Activated naive CD8-positive, alpha-beta T cell treated with anti-CD3 and anti-CD28 coated beads, Interleukin-2, amount 10 ng/mL, durations not matched to agents 7 days and 5 days (primary cell): ENCODE data around the gene ATP8B2. TPM values are rescaled to one million over a fixed set of nuclear protein-coding genes. Genes with fewer than 3 reads are reported as not detected.
A peak's percentile ranks its signal among the peaks of the same experiment; 100 is the strongest.
"Not testable (repeated sequence)": the region's sequence is repeated elsewhere in the genome, so short reads cannot be mapped to it uniquely, and the experiment has no call there.

ENCODE experiments used
- ATAC-seq: fragments of 150-1000 bp; cut with Tn5 transposase; one replicate; pipeline ENCODE4 v1.10.0; 2021; ENCODE audit warnings: low read depth, moderate library complexity
- POLR2A ChIA-PET: fragments of 350-600 bp; sonication (Branson Sonifier 250); formaldehyde crosslinking; loops from one replicate; lab custom pipeline; 2021; ENCODE audit warnings: antibody characterized with exemption; lab: Charles Lee
- DNase-seq: peaks from one replicate; pipeline ENCODE4 v3.0.0; 2021
- H3K27ac Mint-ChIP-seq: one replicate; pipeline ENCODE4 v1.8.0; 2022; ENCODE audit warnings: mild to moderate bottlenecking, mixed read lengths
- H3K27me3 Mint-ChIP-seq: one replicate; pipeline ENCODE4 v1.8.0; 2022; ENCODE audit warnings: mild to moderate bottlenecking, moderate library complexity, mixed read lengths
- H3K36me3 Mint-ChIP-seq: one replicate; pipeline ENCODE4 v1.8.0; 2021; ENCODE audit warnings: mild to moderate bottlenecking, mixed read lengths
- H3K4me1 Mint-ChIP-seq: one replicate; pipeline ENCODE4 v1.8.0; 2021; ENCODE audit warnings: mixed read lengths
- H3K4me3 Mint-ChIP-seq: one replicate; pipeline ENCODE4 v1.8.0; 2022; ENCODE audit warnings: mild to moderate bottlenecking, moderate library complexity, mixed read lengths
- H3K9me3 Mint-ChIP-seq: one replicate; pipeline ENCODE4 v1.8.0; 2021; ENCODE audit warnings: mixed read lengths
- total RNA-seq, 2 experiments: library from RNA; stranded (reverse); gene quantifications; one replicate each; pipeline ENCODE4 v1.2.3, GENCODE V29; 2021

Gene ATP8B2
- total RNA-seq, 2 experiments from 2014 or later: 91.2 to 95.4 TPM

GRCh38 chr1:154360288-154360687 lies 35.0 kb downstream of the ATP8B2 start:
- peaks cover 1% of the 10 kb centered on the region for H3K9me3 Mint-ChIP-seq

DNA sequence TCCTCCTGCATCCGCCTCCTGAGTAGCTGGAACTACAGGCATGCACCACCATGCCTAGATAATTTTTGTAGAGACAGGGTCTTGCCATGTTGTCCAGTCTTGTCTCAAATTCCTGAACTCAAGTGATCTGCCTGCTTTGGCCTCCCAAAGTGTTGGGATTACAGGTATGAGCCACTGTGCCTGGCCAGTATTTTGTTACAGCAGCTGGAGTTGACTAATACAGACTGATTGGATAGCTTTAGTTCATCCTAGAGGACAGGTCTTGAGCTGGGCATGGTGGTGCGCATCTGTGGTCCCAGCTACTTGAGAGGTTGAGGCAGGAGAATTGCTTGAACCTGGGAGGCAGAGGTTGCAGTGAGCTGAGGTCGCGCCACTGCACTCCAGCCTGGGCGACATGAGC lies 35.6 kb downstream of the ATP8B2 start:
- H3K4me3 Mint-ChIP-seq, DNase-seq, H3K27ac Mint-ChIP-seq, H3K27me3 Mint-ChIP-seq, H3K4me1 Mint-ChIP-seq, H3K36me3 Mint-ChIP-seq, H3K9me3 Mint-ChIP-seq, ATAC-seq: not testable (repeated sequence)
- POLR2A ChIA-PET: interaction anchor here (0.6 kb wide), 1 partner anchor 304 kb away, joined by 3 read pairs; no protein-coding TSS in a partner anchor

More at GRCh38 chr1:154360288-154360687, 35.0 kb downstream of the ATP8B2 start:
- Mint-ChIP-seq H3K4me3 (no peak overlapping the region), H3K27me3 (peaks cover 6% of the 10 kb centered on the region), H3K4me1 (no peaks in the 10 kb centered on the region), H3K27ac (no peak overlapping the region), H3K36me3 (no peaks in the 10 kb centered on the region)
- no peak for DNase-seq
- ATAC-seq: no peak
- POLR2A ChIA-PET: no interaction called here

DNA sequence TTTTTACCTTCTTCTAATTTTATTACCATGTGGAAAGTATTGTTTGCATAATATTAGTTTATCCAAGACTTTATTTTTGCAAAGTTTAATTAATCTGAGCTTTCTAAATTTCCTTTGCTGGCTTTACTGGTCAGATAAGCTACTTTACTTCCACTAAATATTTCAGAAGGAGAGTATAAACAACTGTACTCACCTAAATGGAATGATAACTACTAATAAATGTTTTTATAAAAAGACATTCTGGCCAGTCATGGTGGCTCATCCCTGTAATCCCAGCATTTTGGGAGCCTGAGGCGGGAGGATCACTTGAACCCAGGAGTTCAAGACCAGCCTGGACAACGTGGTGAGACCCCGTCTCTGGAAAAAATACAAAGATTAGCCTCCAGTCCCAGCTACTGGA lies 36.0 kb downstream of the ATP8B2 start:
- Mint-ChIP-seq H3K27ac (no peak overlapping the region), H3K36me3 (no peaks in the 10 kb centered on the region), H3K27me3 (peaks cover 6% of the 10 kb centered on the region), H3K4me1 (no peaks in the 10 kb centered on the region), H3K4me3 (no peak overlapping the region), H3K9me3 (peaks cover 1% of the 10 kb centered on the region)
- ATAC-seq (no peak), DNase-seq (no peak)
- POLR2A ChIA-PET: interaction anchor here (0.6 kb wide), 1 partner anchor 304 kb away, joined by 3 read pairs; no protein-coding TSS in a partner anchor

- ATAC-seq (no peak), DNase-seq (no peak)
- no peaks in the 10 kb centered on the region for H3K36me3 Mint-ChIP-seq
- no peak overlapping the region for H3K27ac Mint-ChIP-seq
- H3K9me3 Mint-ChIP-seq: no peaks in the 10 kb centered on the region
- H3K27me3 Mint-ChIP-seq: no peaks in the 10 kb centered on the region
- no peak overlapping the region for H3K4me3 Mint-ChIP-seq
- POLR2A ChIA-PET: no interaction called here
- H3K4me1 Mint-ChIP-seq: peaks cover 8% of the 10 kb centered on the region
Observed at GRCh38 chr1:154371436-154371835, 46.1 kb downstream of the ATP8B2 start.

- H3K27ac Mint-ChIP-seq, POLR2A ChIA-PET, H3K27me3 Mint-ChIP-seq, H3K4me1 Mint-ChIP-seq, H3K36me3 Mint-ChIP-seq, ATAC-seq, DNase-seq, H3K4me3 Mint-ChIP-seq, H3K9me3 Mint-ChIP-seq: not testable (repeated sequence)
Observed at GRCh38 chr1:154373777-154374357, 48.5 kb downstream of the ATP8B2 start.

- H3K36me3 Mint-ChIP-seq: no peaks in the 10 kb centered on the region
- no peak overlapping the region for H3K4me3 Mint-ChIP-seq
- POLR2A ChIA-PET: no interaction called here
- no peaks in the 10 kb centered on the region for H3K27me3 Mint-ChIP-seq
- no peaks in the 10 kb centered on the region for H3K9me3 Mint-ChIP-seq
- no peak overlapping the region for H3K27ac Mint-ChIP-seq
- H3K4me1 Mint-ChIP-seq: peaks cover 2% of the 10 kb centered on the region
- ATAC-seq (no peak), DNase-seq (no peak)
Observed at GRCh38 chr1:154379301-154379700, 54.0 kb downstream of the ATP8B2 start.

DNA sequence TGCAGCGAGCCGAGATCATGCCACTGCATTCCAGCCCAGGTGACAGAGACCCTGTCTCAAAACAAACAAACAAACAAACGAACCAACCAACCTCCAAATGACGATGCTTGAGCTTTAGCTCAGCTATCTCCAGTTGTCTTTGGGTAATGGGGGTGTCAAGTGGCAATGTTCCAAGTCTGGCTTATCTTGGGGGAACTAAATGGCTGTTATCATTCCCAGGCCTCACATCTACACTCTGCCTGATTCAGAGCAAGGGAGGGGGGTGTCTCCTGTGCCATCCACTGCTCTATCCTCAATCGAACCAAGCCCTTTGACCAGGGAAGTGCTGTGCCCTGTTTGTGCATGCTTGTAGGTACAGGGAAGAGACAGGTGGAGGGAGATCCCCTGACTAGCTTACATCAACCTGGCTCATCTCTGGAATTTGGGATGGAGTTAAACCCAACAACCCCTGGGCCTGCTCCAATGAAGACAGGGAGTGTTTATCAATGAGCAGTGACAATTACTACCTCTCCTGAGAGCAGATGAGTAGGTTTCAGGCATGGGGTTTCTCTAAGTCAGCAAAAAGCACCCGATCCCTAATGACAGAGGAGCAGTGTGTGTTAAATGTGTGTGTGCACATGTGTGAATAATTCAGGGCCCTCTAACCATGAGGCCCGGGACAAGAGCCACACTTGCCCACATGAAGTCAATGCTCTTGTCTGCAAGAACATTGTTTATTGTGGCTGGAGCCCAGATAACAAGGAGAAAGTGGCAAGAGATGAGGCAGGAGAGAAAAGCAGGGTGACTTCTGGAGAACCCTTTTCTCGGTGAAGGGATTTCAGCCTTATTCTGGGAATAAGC lies 59.5 kb downstream of the ATP8B2 start:
- peaks cover 17% of the 10 kb centered on the region for H3K4me1 Mint-ChIP-seq
- DNase-seq (no peak), ATAC-seq (no peak)
- POLR2A ChIA-PET: interaction anchor here (0.9 to 2.2 kb wide), 4 partner anchors 19 to 173 kb away, joined by 4 to 16 read pairs (median 9); partner anchors contain the start of gene UBE2Q1
- H3K27me3 Mint-ChIP-seq: no peaks in the 10 kb centered on the region
- peak overlapping the region; percentile 92 for H3K27ac Mint-ChIP-seq
- H3K4me3 Mint-ChIP-seq: peak overlapping the region; percentile 10
- H3K36me3 Mint-ChIP-seq: peaks cover 3% of the 10 kb centered on the region
- no peaks in the 10 kb centered on the region for H3K9me3 Mint-ChIP-seq

DNA sequence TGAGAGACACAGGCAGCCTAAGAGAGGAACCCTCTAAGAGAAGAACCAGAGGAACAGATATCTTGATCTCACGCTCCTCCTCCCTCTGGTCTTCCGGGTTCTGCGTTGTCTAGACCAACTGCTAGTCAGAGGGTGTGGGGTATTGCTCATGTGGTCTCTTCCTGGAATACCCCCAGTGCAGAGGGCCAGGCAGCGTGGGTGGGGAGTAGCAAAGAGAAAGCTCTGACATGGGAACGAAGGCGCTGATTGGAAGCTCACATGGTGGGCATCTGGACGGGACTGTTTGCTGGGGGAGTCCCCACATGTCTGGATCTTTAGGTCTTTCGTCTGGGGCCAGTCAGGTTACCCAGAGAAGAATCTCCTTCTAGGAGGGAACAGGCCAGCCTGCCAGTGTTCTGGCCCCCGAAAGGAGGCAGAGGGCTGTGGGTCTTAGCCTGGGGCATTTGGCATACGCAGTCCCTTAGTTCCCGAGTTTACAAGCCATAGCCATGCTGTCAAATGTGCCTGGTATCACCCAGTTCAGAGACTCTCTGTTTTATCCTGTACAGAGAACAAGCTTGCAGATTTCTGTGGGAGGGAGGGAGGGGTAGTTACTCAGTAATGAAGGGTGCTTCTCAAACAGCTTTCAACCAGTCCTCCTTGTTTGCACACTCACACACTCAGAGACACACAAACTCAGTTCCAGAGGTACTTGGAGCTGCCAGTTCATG lies 61.5 kb downstream of the ATP8B2 start:
- POLR2A ChIA-PET: interaction anchor here (1.0 to 2.2 kb wide), 4 partner anchors 17 to 205 kb away, joined by 3 to 16 read pairs (median 7); no protein-coding TSS in a partner anchor

DNA sequence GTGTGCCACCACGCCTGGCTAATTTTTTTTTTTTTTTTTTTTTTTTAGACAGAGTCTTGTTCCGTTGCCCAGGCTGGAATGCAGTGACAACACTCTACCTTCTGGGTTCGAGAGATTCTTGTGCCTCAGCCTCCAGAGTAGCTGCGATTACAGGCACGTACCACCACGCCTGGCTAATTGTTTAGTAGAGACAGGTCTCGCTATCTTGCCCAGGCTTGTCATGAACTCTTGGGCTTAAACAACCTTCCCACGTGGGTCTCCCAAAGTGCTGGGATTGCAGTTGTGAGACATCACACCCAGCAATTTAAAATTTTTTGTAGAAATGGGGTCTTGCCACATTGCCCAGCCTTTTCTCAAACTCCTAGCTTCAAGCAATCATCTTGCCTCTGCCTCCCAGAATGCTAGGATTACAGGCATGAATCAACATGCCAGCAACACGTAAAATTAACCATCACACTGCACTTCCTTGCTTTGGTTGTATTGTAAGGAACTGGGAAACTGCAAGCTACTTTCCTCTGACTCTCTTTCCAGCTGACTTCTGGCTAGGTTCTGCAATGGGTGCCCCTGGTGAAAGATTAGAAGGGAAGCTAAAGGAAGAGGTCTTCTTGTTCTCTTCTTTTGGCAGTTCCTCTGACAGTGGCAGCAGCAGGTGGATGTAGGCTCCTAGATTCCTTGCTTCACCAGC lies 65.9 kb downstream of the ATP8B2 start:
- DNase-seq (no peak), ATAC-seq (no peak)
- POLR2A ChIA-PET: interaction anchor here (0.7 kb wide), 1 partner anchor 43 kb away, joined by 6 read pairs; no protein-coding TSS in a partner anchor
- no peak overlapping the region for H3K27ac Mint-ChIP-seq
- H3K9me3 Mint-ChIP-seq: peaks cover 5% of the 10 kb centered on the region
- peaks cover 3% of the 10 kb centered on the region for H3K36me3 Mint-ChIP-seq
- H3K27me3 Mint-ChIP-seq: no peaks in the 10 kb centered on the region
- H3K4me3 Mint-ChIP-seq: no peak overlapping the region
- H3K4me1 Mint-ChIP-seq: peaks cover 7% of the 10 kb centered on the region

More for the DNA sequence above, 61.5 kb downstream of the ATP8B2 start:
- Mint-ChIP-seq H3K27me3 (no peaks in the 10 kb centered on the region), H3K4me3 (peak overlapping the region; percentile 70), H3K9me3 (no peaks in the 10 kb centered on the region), H3K36me3 (peaks cover 3% of the 10 kb centered on the region), H3K27ac (peak overlapping the region; percentile 92), H3K4me1 (peaks cover 17% of the 10 kb centered on the region)
- DNase-seq (peak; percentile 56), ATAC-seq (peak; percentile 92)

DNA sequence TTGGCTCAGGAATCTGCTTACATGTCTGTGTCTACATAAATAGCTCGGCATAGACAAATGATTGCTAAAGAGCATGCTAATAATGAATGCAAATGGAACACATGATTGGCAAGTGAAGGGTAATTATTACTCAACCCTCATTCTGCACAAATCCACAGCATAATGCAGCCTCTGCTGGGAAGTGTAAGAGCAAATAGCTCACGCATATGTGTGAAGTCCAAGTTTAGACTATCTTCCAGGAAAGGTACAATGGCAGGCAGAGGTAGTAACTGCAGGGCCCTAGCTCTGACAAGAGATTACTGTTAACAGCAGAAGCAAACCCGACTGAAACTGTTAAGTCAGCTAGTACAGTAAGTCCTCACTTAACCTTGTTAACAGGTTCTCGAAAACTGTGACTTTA lies 72.8 kb downstream of the ATP8B2 start:
- H3K4me3 Mint-ChIP-seq: no peak overlapping the region
- peaks cover 5% of the 10 kb centered on the region for H3K27me3 Mint-ChIP-seq
- peaks cover 7% of the 10 kb centered on the region for H3K9me3 Mint-ChIP-seq
- H3K36me3 Mint-ChIP-seq: peaks cover 3% of the 10 kb centered on the region
- H3K4me1 Mint-ChIP-seq: peaks cover 10% of the 10 kb centered on the region
- ATAC-seq (no peak), DNase-seq (no peak)
- no peak overlapping the region for H3K27ac Mint-ChIP-seq
- POLR2A ChIA-PET: no interaction called here

DNA sequence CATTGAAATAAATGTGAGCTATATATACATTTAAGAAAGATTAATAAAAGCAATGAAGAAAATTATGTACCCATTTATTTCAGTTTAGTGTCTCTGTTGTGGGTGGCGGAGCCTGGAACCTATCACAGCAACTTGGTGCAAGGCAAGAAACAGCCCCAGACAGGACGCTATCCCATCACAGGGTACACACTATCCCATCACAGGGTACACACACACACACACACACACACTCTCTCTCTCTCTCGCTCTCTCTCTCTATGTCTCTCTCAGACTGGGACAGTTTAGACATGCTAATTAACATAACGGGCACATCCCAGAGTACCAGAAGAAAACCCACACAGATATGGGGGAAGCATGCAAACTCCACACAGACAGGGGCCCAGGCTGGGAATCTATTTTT lies 73.4 kb downstream of the ATP8B2 start:
- DNase-seq (no peak), ATAC-seq (no peak)
- no peak overlapping the region for H3K27ac Mint-ChIP-seq
- peaks cover 7% of the 10 kb centered on the region for H3K9me3 Mint-ChIP-seq
- H3K4me3 Mint-ChIP-seq: no peak overlapping the region
- POLR2A ChIA-PET: no interaction called here
- peaks cover 15% of the 10 kb centered on the region for H3K4me1 Mint-ChIP-seq
- H3K27me3 Mint-ChIP-seq: peaks cover 6% of the 10 kb centered on the region
- peaks cover 3% of the 10 kb centered on the region for H3K36me3 Mint-ChIP-seq

DNA sequence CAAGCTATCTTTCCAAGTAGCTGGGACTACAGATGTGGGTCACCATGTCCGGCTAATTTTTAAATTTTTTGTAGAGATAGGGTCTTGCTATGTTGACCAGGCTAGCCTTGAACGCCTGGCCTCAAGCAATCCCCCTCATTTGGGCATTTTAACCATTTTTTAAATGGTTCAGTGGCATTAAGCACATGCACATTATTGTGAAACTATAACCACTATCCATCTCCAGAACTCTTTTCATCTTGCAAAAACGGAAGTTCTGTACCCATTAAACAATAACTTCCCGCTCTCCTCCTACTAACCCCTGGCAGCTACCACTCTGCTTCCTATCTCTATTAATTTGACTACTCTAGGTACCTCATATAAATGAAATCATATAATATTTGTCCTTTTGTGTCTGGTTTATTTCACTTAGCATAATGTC lies 75.1 kb downstream of the ATP8B2 start:
- POLR2A ChIA-PET: no interaction called here
- Mint-ChIP-seq H3K4me1 (peaks cover 26% of the 10 kb centered on the region), H3K27me3 (peaks cover 10% of the 10 kb centered on the region), H3K36me3 (no peaks in the 10 kb centered on the region), H3K27ac (no peak overlapping the region), H3K4me3 (no peak overlapping the region), H3K9me3 (peaks cover 5% of the 10 kb centered on the region)
- ATAC-seq: no peak
- no peak for DNase-seq
